HepG2 (cell line): ENCODE measurements around the gene GOLGA6L24. TPM values are rescaled to one million over a fixed set of nuclear protein-coding genes. Genes with fewer than 3 reads are reported as not detected.
"Not testable (repeated sequence)": the region's sequence is repeated elsewhere in the genome, so short reads cannot be mapped to it uniquely, and the experiment has no call there.

Source experiments
- ATAC-seq: fragments of 200-7000 bp; cut with Tn5 transposase; 3 replicates; pipeline ENCODE4 v1.9.1; 2020; ENCODE audit warnings: mild to moderate bottlenecking, moderate library complexity
- BruUV-seq: library from RNA; stranded (reverse); fragments of 400-500 nt; replicated peaks from 2 replicates; lab custom pipeline; 2021; lab: Mats Ljungman, UMichigan
- CTCF ChIA-PET: fragments of 300-600 bp; formaldehyde crosslinking; extraction: SDS; loops from one replicate; lab custom pipeline; 2021; ENCODE audit warnings: low total read pairs, inconsistent platforms, low intra/inter-chr PET ratio; lab: Yijun Ruan, JAX
- POLR2A ChIA-PET: fragments of 350-600 bp; sonication (Branson Sonifier 250); formaldehyde crosslinking; loops from one replicate; lab custom pipeline; 2020; ENCODE audit warnings: antibody characterized with exemption, inconsistent platforms; lab: Yijun Ruan, JAX
- DNase-seq: peaks from one replicate; pipeline ENCODE4 v3.0.0-alpha.2; 2015; ENCODE audit warnings: low spot score
- FAIRE-seq: peaks from 3 replicates; lab custom pipeline; 2011; peaks lifted over from hg19 to GRCh38; lab: Jason Lieb, UNC
- H2AFZ ChIP-seq: one replicate; pipeline ENCODE4 v1.6.1; 2011; ENCODE audit warnings: low read length, inconsistent platforms
- H3K27ac ChIP-seq: fragments of 300-600 bp; 3 replicates; pipeline ENCODE4 v1.8.0; 2011; ENCODE audit warnings: mixed run types, mild to moderate bottlenecking, mixed read lengths, low read length, inconsistent platforms; ENCODE audit not compliant: insufficient read depth; ENCODE audit errors: extremely low read length
- H3K27me3 ChIP-seq, 2 experiments: fragments of 200-600 bp in 1 of 2; 2 replicates in 1 of 2; 3 replicates in 1 of 2; pipeline versions ENCODE4 v1.6.0 to v1.8.0; 2011; ENCODE audit warnings: low read length in 2 of 2, mild to moderate bottlenecking in 2 of 2, moderate library complexity in 2 of 2, inconsistent platforms in 1 of 2; ENCODE audit not compliant: insufficient read depth in 2 of 2, control insufficient read depth in 1 of 2
- H3K36me3 ChIP-seq, 2 experiments: fragments of 200-600 bp in 1 of 2; replicated peaks in 1 of 2; 2 replicates in 1 of 2; 3 replicates in 1 of 2; pipeline versions ENCODE4 v1.5.1 to v1.8.0; 2011; ENCODE audit warnings: low read length in 2 of 2, inconsistent platforms in 1 of 2; ENCODE audit not compliant: insufficient read depth in 2 of 2, control insufficient read depth in 1 of 2
- H3K4me1 ChIP-seq: 2 replicates; pipeline ENCODE4 v1.5.1; 2012; ENCODE audit warnings: low read length, inconsistent platforms; ENCODE audit not compliant: insufficient read depth
- H3K4me2 ChIP-seq: 2 replicates; pipeline ENCODE4 v1.6.0; 2011; ENCODE audit warnings: low read depth, low read length, inconsistent platforms
- H3K4me3 ChIP-seq, 3 experiments: fragments of 200-600 bp in 1 of 3; sonication (generic), shearing (Covaris generic) in 1 of 3; replicated peaks in 1 of 3; 2 replicates each; pipeline ENCODE4 v1.5.1; 2011 to 2016; ENCODE audit warnings: low read length in 3 of 3, inconsistent platforms in 2 of 3, low read depth in 2 of 3, mild to moderate bottlenecking in 2 of 3, control low read depth in 1 of 3, mixed read lengths in 1 of 3; ENCODE audit not compliant: insufficient read depth in 1 of 3
- H3K79me2 ChIP-seq: one replicate; pipeline ENCODE4 v1.6.1; 2011; ENCODE audit warnings: low read length, inconsistent platforms; ENCODE audit not compliant: insufficient read depth
- H3K9ac ChIP-seq: 2 replicates; pipeline ENCODE4 v1.6.0; 2011; ENCODE audit warnings: mild to moderate bottlenecking, low read depth, low read length, inconsistent platforms; ENCODE audit not compliant: insufficient read depth
- H3K9me3 ChIP-seq: 2 replicates; pipeline ENCODE4 v1.5.1; 2012; ENCODE audit warnings: mild to moderate bottlenecking, low read length
- H4K20me1 ChIP-seq: 2 replicates; pipeline ENCODE4 v1.6.0; 2011; ENCODE audit warnings: inconsistent platforms, mild to moderate bottlenecking, low read length, moderate library complexity; ENCODE audit not compliant: insufficient read depth
- WGBS: methylation state at CpG from one replicate; pipeline ENCODE4 v1.1.6; 2017; ENCODE audit warnings: low lambda C conversion rate; 5-methylcytosine and 5-hydroxymethylcytosine counted together
- in situ Hi-C: cut with HindIII; loops from 2 replicates; pipeline ENCODE4 v1.10.0; 2017; ENCODE audit warnings: low pct_unique_long_range_greater_than_20kb; ENCODE audit not compliant: extremely low pct_ligation_motif_present
- intact Hi-C: fragments of 100-400 bp; cut with micrococcal nuclease; formaldehyde crosslinking; loops from one replicate; pipeline ENCODE4 v1.10.0; 2022; ENCODE audit not compliant: unreplicated experiment
- polyA plus RNA-seq, 8 experiments: library from polyadenylated mRNA; depleted of rRNA in 3 of 8; stranded (reverse) in 7 of 8; unstranded in 1 of 8; fragments of >200 nt; fragmentation: Illumina TruSeq in 4 of 8; extraction: Trizol in 4 of 8; gene quantifications; 2 replicates each; pipeline versions ENCODE4 v1.2.1 to v1.2.3, GENCODE V29; 2011 to 2016; ENCODE audit warnings: low read depth in 4 of 8, missing spikeins in 1 of 8, mixed read lengths in 1 of 8; ENCODE audit not compliant: insufficient read depth in 1 of 8
- total RNA-seq, 5 experiments: library from RNA; depleted of rRNA; stranded (reverse); fragments of >200 nt; fragmentation: Illumina TruSeq; extraction: Trizol; gene quantifications; 2 replicates each; pipeline ENCODE4 v1.2.3, GENCODE V29; 2016; ENCODE audit warnings: low read depth in 1 of 5

GOLGA6L24 gene
- total and polyA plus RNA-seq, 2 of the 13 experiments (the other 11 are each of a cell fraction or from before 2014, with no cell fraction given): not detected

DNA sequence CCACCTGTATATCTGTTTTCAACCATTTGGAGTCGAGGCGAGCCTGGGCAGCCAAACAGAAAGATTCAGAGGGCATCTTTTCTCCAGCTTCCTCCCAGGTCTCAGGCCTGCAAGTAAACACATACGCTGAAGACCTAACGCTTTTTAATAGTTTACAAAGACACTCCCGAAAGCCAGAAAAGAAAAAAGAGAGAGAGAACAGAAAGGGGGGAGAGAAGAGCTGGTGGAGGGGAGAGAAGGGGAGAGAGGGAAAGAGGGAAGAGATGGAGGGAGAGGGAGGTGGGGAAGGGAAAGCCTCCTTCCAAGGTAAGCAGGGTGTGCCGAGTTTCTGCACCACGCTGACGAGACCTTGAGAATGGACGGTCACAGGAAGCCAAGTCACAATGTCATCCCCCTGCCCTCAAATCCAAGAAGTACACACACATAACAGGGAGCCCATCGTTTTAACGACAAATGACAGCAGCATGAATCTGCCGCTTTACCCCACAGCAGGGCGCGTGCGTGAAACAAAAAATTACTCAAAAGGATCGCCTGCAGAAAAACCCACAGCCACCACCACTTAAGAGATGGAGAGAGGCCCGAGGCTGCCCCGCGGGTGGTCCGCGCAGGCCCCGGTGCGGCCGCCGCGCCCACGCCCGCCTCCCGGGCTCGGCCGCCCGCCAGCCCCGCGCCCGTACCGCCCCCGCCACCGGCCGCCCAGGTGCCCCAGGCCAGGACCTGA lies 36.4 kb downstream of the GOLGA6L24 start:
- DNase-seq, H4K20me1 ChIP-seq, POLR2A ChIA-PET, CTCF ChIA-PET, intact Hi-C loops, FAIRE-seq, H3K27me3 ChIP-seq, H3K4me1 ChIP-seq, ATAC-seq, H3K79me2 ChIP-seq, BruUV-seq, H3K36me3 ChIP-seq, in situ Hi-C loops, H3K27ac ChIP-seq, H2AFZ ChIP-seq, H3K9me3 ChIP-seq: not testable (repeated sequence)
- peak overlapping the region; percentile 16 to 43 (median 40); a peak in 4 of 6 replicates for H3K4me3 ChIP-seq
- 0% methylated on average over 11 of the region's 39 CpGs for WGBS
- 0 out of 2 replicates have a peak overlapping the region, but pooled peaks have one; percentile 34 for H3K9ac ChIP-seq
- H3K4me2 ChIP-seq: 0 out of 2 replicates have a peak overlapping the region, but pooled peaks have one; percentile 18

DNA sequence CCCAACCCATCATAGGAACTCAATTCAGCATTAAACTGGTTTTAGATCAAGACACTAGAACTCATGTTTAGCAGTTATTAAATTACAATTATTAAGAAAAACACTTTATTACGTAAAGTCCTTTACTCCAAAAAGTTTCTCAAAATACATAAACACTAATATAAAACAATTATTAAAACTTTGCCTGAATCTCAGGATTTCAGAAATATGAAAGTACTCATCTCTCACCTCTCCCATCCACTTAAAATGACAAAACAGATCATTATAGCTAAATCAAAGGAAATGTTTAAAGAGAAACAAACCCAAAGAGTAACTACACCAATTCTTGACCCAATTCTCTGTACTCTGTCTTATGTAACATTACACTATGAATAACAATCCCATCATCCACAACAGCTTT lies 38.2 kb downstream of the GOLGA6L24 start:
- not testable (repeated sequence) for FAIRE-seq, BruUV-seq

GRCh38 chr15:28318828-28319227 lies 39.1 kb downstream of the GOLGA6L24 start:
- H3K9me3 ChIP-seq, ATAC-seq, in situ Hi-C loops, H2AFZ ChIP-seq, FAIRE-seq, H3K27me3 ChIP-seq, H3K9ac ChIP-seq, H3K4me3 ChIP-seq, DNase-seq, BruUV-seq, H3K4me2 ChIP-seq, H4K20me1 ChIP-seq, H3K27ac ChIP-seq, H3K79me2 ChIP-seq, POLR2A ChIA-PET, H3K36me3 ChIP-seq, H3K4me1 ChIP-seq, CTCF ChIA-PET, intact Hi-C loops: not testable (repeated sequence)
- no CpG with 5 or more reads among the region's 3 CpGs for WGBS

More for the DNA sequence above, 38.2 kb downstream of the GOLGA6L24 start:
- H3K9me3 ChIP-seq, H3K27me3 ChIP-seq, CTCF ChIA-PET, ATAC-seq, DNase-seq, H3K4me1 ChIP-seq, in situ Hi-C loops, H3K4me3 ChIP-seq, H4K20me1 ChIP-seq, H2AFZ ChIP-seq, H3K4me2 ChIP-seq, H3K79me2 ChIP-seq, H3K9ac ChIP-seq, POLR2A ChIA-PET, H3K36me3 ChIP-seq, H3K27ac ChIP-seq, intact Hi-C loops: not testable (repeated sequence)
- 100% methylated on average over 1 of the region's 1 CpG for WGBS

GRCh38 chr15:28318122-28318521 lies 39.8 kb downstream of the GOLGA6L24 start:
- H3K4me2 ChIP-seq, H3K9ac ChIP-seq, CTCF ChIA-PET, H3K9me3 ChIP-seq, in situ Hi-C loops, H3K4me1 ChIP-seq, H3K27ac ChIP-seq, H4K20me1 ChIP-seq, H2AFZ ChIP-seq, intact Hi-C loops, H3K79me2 ChIP-seq, DNase-seq, BruUV-seq, FAIRE-seq, H3K36me3 ChIP-seq, H3K27me3 ChIP-seq, ATAC-seq, POLR2A ChIA-PET, H3K4me3 ChIP-seq: not testable (repeated sequence)
- 96% methylated on average over 12 of the region's 13 CpGs for WGBS
